ENCODE results near the gene WDR35. TPM values are rescaled to one million over a fixed set of nuclear protein-coding genes. Genes with fewer than 3 reads are reported as not detected.

WDR35 gene
- total RNA-seq, 1 experiment from 2014 or later: 16.7 TPM

DNA sequence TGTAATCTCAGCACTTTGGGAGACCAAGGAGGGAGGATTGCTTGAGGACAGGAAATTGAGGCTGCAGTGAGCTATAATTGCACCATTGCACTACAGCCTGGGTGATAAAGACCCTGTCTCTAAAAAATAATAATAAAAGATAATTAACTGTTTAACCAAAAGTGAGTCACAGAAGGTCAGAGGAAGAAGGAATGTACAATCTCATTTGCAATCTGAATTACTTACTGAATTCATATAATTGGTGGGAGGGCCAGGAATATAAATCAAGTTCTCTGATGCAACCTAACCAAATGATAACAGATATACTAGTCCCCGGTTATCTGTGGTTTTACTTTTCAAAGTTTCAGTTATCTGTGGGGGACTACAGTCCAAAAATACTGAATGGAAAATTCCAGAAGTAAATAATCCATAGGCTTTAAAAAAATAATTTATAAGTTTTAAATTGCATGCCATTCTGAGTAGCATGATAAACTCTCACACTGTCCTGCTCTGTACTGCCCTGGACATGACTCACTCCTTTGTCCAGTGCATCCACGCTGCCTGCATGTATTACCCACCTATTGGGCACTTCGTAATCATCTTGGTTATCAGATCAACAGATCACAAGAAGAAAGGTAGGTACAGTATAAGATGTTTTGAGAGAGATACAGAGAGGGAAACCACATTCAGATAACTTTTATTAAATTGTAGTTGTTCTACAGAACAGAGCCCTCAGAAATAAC lies 35.3 kb upstream of the WDR35 start:
- H2BK120ac ChIP-seq (ENCODE audit: low read depth, low read length, poor library complexity, severe bottlenecking): no peak overlapping the region
- H2BK15ac ChIP-seq (ENCODE audit: low read depth, low read length): no peak overlapping the region
- no peak overlapping the region for H3K4me2 ChIP-seq (ENCODE audit: insufficient read depth, insufficient read length, low read length)
- no peak overlapping the region for H3K23ac ChIP-seq (ENCODE audit: insufficient read length, low read depth, low read length)
- H3K23me2 ChIP-seq (ENCODE audit: insufficient read length, low read depth, low read length, poor library complexity, severe bottlenecking): no peaks in the 10 kb centered on the region
- no peaks in the 10 kb centered on the region for H3K79me1 ChIP-seq (ENCODE audit: insufficient read depth, low read depth, low read length, poor library complexity, severe bottlenecking)
- H3K79me2 ChIP-seq (ENCODE audit: insufficient read depth, low read length): no peaks in the 10 kb centered on the region
- no peaks in the 10 kb centered on the region for H4K20me1 ChIP-seq (ENCODE audit: control insufficient read depth, insufficient read depth, insufficient read length)
- H3K27ac ChIP-seq (ENCODE audit: insufficient read length, low read depth, low read length): no peak overlapping the region
- no peak overlapping the region for H3T11ph ChIP-seq (ENCODE audit: low read length)
- no peak overlapping the region for H3K9ac ChIP-seq (ENCODE audit: extremely low read depth, insufficient read length, low read length)
- Mint-ChIP-seq H3K27ac (no peak overlapping the region), H3K4me1 (no peaks in the 10 kb centered on the region), H3K4me3 (no peak overlapping the region), H3K36me3 (ENCODE audit: insufficient read depth in 1 of 3, low read depth in 3 of 3) (peaks cover 33 to 51% (median 38%) of the 10 kb centered on the region in 3 experiments), H3K27me3 (ENCODE audit: low read depth) (no peaks in the 10 kb centered on the region; the same call in none of the 2 replicates), H3K9me3 (peaks cover 22% of the 10 kb centered on the region in 2 experiments)
- H4K91ac ChIP-seq (ENCODE audit: insufficient read length, low read depth, low read length): no peak overlapping the region
- no peaks in the 10 kb centered on the region for H3K27me3 ChIP-seq (ENCODE audit: insufficient read depth, low read length)
- no peak for TF ChIP-seq CTCF (conservative IDR thresholded peaks at IDR 0.05)
- no peak overlapping the region for H3K14ac ChIP-seq (ENCODE audit: insufficient read depth, low read length)
- H2AK5ac ChIP-seq (ENCODE audit: insufficient read length, low read length): no peak overlapping the region
- no peaks in the 10 kb centered on the region for H3K4me1 ChIP-seq (ENCODE audit: insufficient read depth, low read length)
- DNase-seq: no peak
- no peak overlapping the region for H4K8ac ChIP-seq (replicated peaks; ENCODE audit: insufficient read length, low read depth, low read length)
- H2BK5ac ChIP-seq (ENCODE audit: insufficient read length, low read length): no peak overlapping the region
- no peak overlapping the region for H4K5ac ChIP-seq (ENCODE audit: insufficient read length, low read depth, low read length)
- no peak overlapping the region for H3K18ac ChIP-seq (ENCODE audit: insufficient read length, low read depth, low read length)
- no CpG with 5 or more reads among the region's 3 CpGs for WGBS (ENCODE audit: extremely low coverage, insufficient read length, low lambda C conversion rate)
- H3K4ac ChIP-seq (ENCODE audit: low read depth, low read length): no peak overlapping the region
- no peak overlapping the region for H3K56ac ChIP-seq (ENCODE audit: insufficient read length, low read depth, low read length)
- H2BK12ac ChIP-seq (ENCODE audit: insufficient read length, low read depth, low read length): no peak overlapping the region
- peaks cover 9% of the 10 kb centered on the region for H3K9me3 ChIP-seq (ENCODE audit: control insufficient read depth, low read depth, low read length)
- no peak overlapping the region for H2AFZ ChIP-seq (ENCODE audit: low read length)
- no peak overlapping the region for H2BK20ac ChIP-seq (ENCODE audit: low read depth, low read length, poor library complexity, severe bottlenecking)

All from H9 (cell line).